Karpas-422 (cell line): ENCODE results near the gene CXXC5. TPM values are rescaled to one million over a fixed set of nuclear protein-coding genes. Genes with fewer than 3 reads are reported as not detected.
A peak's percentile ranks its signal among the peaks of the same experiment; 100 is the strongest.

ENCODE experiments used
- DNase-seq: peaks from one replicate; pipeline ENCODE4 v3.0.0-alpha.2; 2015
- H2AFZ ChIP-seq: fragments of 200-600 bp; sonication (generic); 2 replicates; pipeline ENCODE4 v1.6.1; 2014; ENCODE audit warnings: antibody characterized with exemption, low read length, mixed read lengths
- H3K27ac ChIP-seq: fragments of 200-600 bp; sonication (generic); 2 replicates; pipeline ENCODE4 v1.5.1; 2014; ENCODE audit warnings: mild to moderate bottlenecking, low read length, moderate library complexity
- H3K27me3 ChIP-seq: fragments of 200-600 bp; sonication (generic); 2 replicates; pipeline ENCODE4 v1.6.1; 2014; ENCODE audit warnings: low read length, mixed read lengths
- H3K36me3 ChIP-seq: fragments of 200-600 bp; sonication (generic); 2 replicates; pipeline ENCODE4 v1.6.1; 2014; ENCODE audit warnings: low read length, mixed read lengths; ENCODE audit not compliant: insufficient read depth
- H3K4me1 ChIP-seq: fragments of 200-600 bp; sonication (generic); 2 replicates; pipeline ENCODE4 v1.6.1; 2014; ENCODE audit warnings: mild to moderate bottlenecking, low read length, mixed read lengths
- H3K4me2 ChIP-seq: fragments of 200-600 bp; sonication (generic); 2 replicates; pipeline ENCODE4 v1.6.1; 2014; ENCODE audit warnings: low read length, low read depth, mild to moderate bottlenecking; ENCODE audit not compliant: poor library complexity, severe bottlenecking
- H3K4me3 ChIP-seq: fragments of 200-600 bp; sonication (generic); 2 replicates; pipeline ENCODE4 v1.5.1; 2014; ENCODE audit warnings: mild to moderate bottlenecking, antibody characterized with exemption, low read length, mixed read lengths
- H3K79me2 ChIP-seq: fragments of 200-600 bp; sonication (generic); 2 replicates; pipeline ENCODE4 v1.6.1; 2014; ENCODE audit warnings: mild to moderate bottlenecking, low read length, mixed read lengths
- H3K9ac ChIP-seq: fragments of 200-600 bp; sonication (generic); 2 replicates; pipeline ENCODE4 v1.6.0; 2014; ENCODE audit warnings: low read length
- H3K9me2 ChIP-seq: fragments of 200-600 bp; sonication (generic), shearing (Covaris generic); replicated peaks from 2 replicates; pipeline ENCODE4 v1.6.0; 2014; ENCODE audit warnings: mild to moderate bottlenecking, low read length, moderate library complexity; ENCODE audit not compliant: insufficient read depth
- H3K9me3 ChIP-seq: fragments of 300-700, 200-600 bp; sonication (generic); 2 replicates; pipeline ENCODE4 v1.6.1; 2014; ENCODE audit warnings: low read length, mixed read lengths
- H4K20me1 ChIP-seq: fragments of 200-600 bp; sonication (generic); 2 replicates; pipeline ENCODE4 v1.6.1; 2014; ENCODE audit warnings: mild to moderate bottlenecking, antibody characterized with exemption, low read length, low read depth; ENCODE audit not compliant: insufficient read depth
- total RNA-seq: library from RNA; depleted of rRNA; stranded (reverse); fragments of >200 nt; shearing (Covaris generic); gene quantifications from 2 replicates; pipeline ENCODE4 v1.2.3, GENCODE V29; 2014; ENCODE audit warnings: low replicate concordance

Gene CXXC5
- total RNA-seq, 1 experiment from 2014 or later: 2.9 TPM

- H3K9me3 ChIP-seq: no peaks in the 10 kb centered on the region
- no peak overlapping the region for H3K4me2 ChIP-seq
- H3K9me2 ChIP-seq: no peaks in the 10 kb centered on the region
- H3K79me2 ChIP-seq: no peaks in the 10 kb centered on the region
- H3K4me1 ChIP-seq: peaks cover 32% of the 10 kb centered on the region
- H2AFZ ChIP-seq: no peak overlapping the region
- DNase-seq: no peak
- H3K36me3 ChIP-seq: no peaks in the 10 kb centered on the region
- H3K4me3 ChIP-seq: no peak overlapping the region
- H3K27me3 ChIP-seq: peaks cover 4% of the 10 kb centered on the region; the same call in 1 of the 2 replicates
- no peak overlapping the region for H3K9ac ChIP-seq
- peaks cover 27% of the 10 kb centered on the region; the same call in 1 of the 2 replicates for H4K20me1 ChIP-seq
- H3K27ac ChIP-seq: no peak overlapping the region
Observed at GRCh38 chr5:139646111-139646510, 2.0 kb upstream of the CXXC5 start.

- H3K9me3 ChIP-seq: no peaks in the 10 kb centered on the region
- H3K9me2 ChIP-seq: no peaks in the 10 kb centered on the region
- H3K27ac ChIP-seq: no peak overlapping the region
- H3K27me3 ChIP-seq: peaks cover 4% of the 10 kb centered on the region; the same call in 1 of the 2 replicates
- no peak for DNase-seq
- H3K4me2 ChIP-seq: no peak overlapping the region
- no peaks in the 10 kb centered on the region for H3K79me2 ChIP-seq
- no peak overlapping the region for H3K4me3 ChIP-seq
- H3K36me3 ChIP-seq: no peaks in the 10 kb centered on the region
- no peak overlapping the region for H3K9ac ChIP-seq
- H3K4me1 ChIP-seq: peaks cover 36% of the 10 kb centered on the region
- peaks cover 27% of the 10 kb centered on the region; the same call in 1 of the 2 replicates for H4K20me1 ChIP-seq
- no peak overlapping the region for H2AFZ ChIP-seq
Observed at GRCh38 chr5:139646912-139647505, 1.1 kb upstream of the CXXC5 start.

GRCh38 chr5:139647506-139648204 lies 494 bp upstream of the CXXC5 start:
- DNase-seq: no peak
- Histone ChIP-seq H3K79me2 (no peaks in the 10 kb centered on the region), H3K27me3 (peaks cover 4% of the 10 kb centered on the region; the same call in 1 of the 2 replicates), H3K9ac (no peak overlapping the region), H3K36me3 (no peaks in the 10 kb centered on the region), H3K4me3 (peak overlapping the region; percentile 76; the same call in 1 of the 2 replicates), H3K9me2 (no peaks in the 10 kb centered on the region), H3K4me2 (peak overlapping the region; percentile 83), H4K20me1 (peaks cover 31% of the 10 kb centered on the region; the same call in 1 of the 2 replicates), H3K4me1 (peaks cover 40% of the 10 kb centered on the region), H3K9me3 (no peaks in the 10 kb centered on the region), H2AFZ (no peak overlapping the region), H3K27ac (no peak overlapping the region)

- Histone ChIP-seq H3K4me2 (peak overlapping the region; percentile 83), H3K4me3 (peak overlapping the region; percentile 76), H3K36me3 (no peaks in the 10 kb centered on the region), H3K27me3 (peaks cover 4% of the 10 kb centered on the region; the same call in 1 of the 2 replicates), H3K79me2 (no peaks in the 10 kb centered on the region), H3K27ac (no peak overlapping the region), H3K9me2 (no peaks in the 10 kb centered on the region), H2AFZ (no peak overlapping the region), H3K4me1 (peaks cover 48% of the 10 kb centered on the region), H3K9ac (peak overlapping the region; percentile 55), H3K9me3 (no peaks in the 10 kb centered on the region), H4K20me1 (peaks cover 41% of the 10 kb centered on the region; the same call in 1 of the 2 replicates)
- DNase-seq: peak; percentile 57
Observed at GRCh38 chr5:139649082-139649991, 1.2 kb downstream of the CXXC5 start.

GRCh38 chr5:139650031-139650688 lies 2.0 kb downstream of the CXXC5 start:
- H3K9ac ChIP-seq: 0 out of 2 replicates have a peak overlapping the region, but pooled peaks have one; percentile 7
- DNase-seq: no peak
- H2AFZ ChIP-seq: no peak overlapping the region
- no peak overlapping the region for H3K27ac ChIP-seq
- H3K9me2 ChIP-seq: no peaks in the 10 kb centered on the region
- H4K20me1 ChIP-seq: peaks cover 46% of the 10 kb centered on the region; the same call in 1 of the 2 replicates
- no peaks in the 10 kb centered on the region for H3K9me3 ChIP-seq
- peak overlapping the region; percentile 83 for H3K4me2 ChIP-seq
- H3K27me3 ChIP-seq: peaks cover 4% of the 10 kb centered on the region; the same call in 1 of the 2 replicates
- H3K36me3 ChIP-seq: no peaks in the 10 kb centered on the region
- peak overlapping the region; percentile 76 for H3K4me3 ChIP-seq
- no peaks in the 10 kb centered on the region for H3K79me2 ChIP-seq
- peaks cover 48% of the 10 kb centered on the region for H3K4me1 ChIP-seq

- Histone ChIP-seq H3K27me3 (peaks cover 4% of the 10 kb centered on the region; the same call in 1 of the 2 replicates), H3K27ac (no peak overlapping the region), H3K9ac (no peak overlapping the region), H4K20me1 (peaks cover 42% of the 10 kb centered on the region; the same call in 1 of the 2 replicates), H3K4me1 (peaks cover 48% of the 10 kb centered on the region), H3K79me2 (no peaks in the 10 kb centered on the region), H3K9me3 (no peaks in the 10 kb centered on the region), H3K36me3 (no peaks in the 10 kb centered on the region), H3K4me3 (no peak overlapping the region), H2AFZ (no peak overlapping the region), H3K4me2 (peak overlapping the region; percentile 83), H3K9me2 (no peaks in the 10 kb centered on the region)
- no peak for DNase-seq
Observed at GRCh38 chr5:139650689-139651042, 2.5 kb downstream of the CXXC5 start.

- Histone ChIP-seq H3K9ac (no peak overlapping the region), H3K4me3 (no peak overlapping the region), H4K20me1 (peaks cover 40% of the 10 kb centered on the region; the same call in 1 of the 2 replicates), H3K9me2 (no peaks in the 10 kb centered on the region), H2AFZ (no peak overlapping the region), H3K9me3 (no peaks in the 10 kb centered on the region), H3K4me2 (no peak overlapping the region), H3K79me2 (no peaks in the 10 kb centered on the region), H3K36me3 (no peaks in the 10 kb centered on the region), H3K27ac (no peak overlapping the region), H3K4me1 (peaks cover 48% of the 10 kb centered on the region), H3K27me3 (peaks cover 4% of the 10 kb centered on the region; the same call in 1 of the 2 replicates)
- DNase-seq: no peak
Observed at GRCh38 chr5:139651043-139651834, 3.1 kb downstream of the CXXC5 start.
